NT2/D1 (cell line): Measurements from ENCODE around the gene CARD19.

Experiments used
- DNase-seq: peaks from one replicate; pipeline ENCODE4 v3.0.0-alpha.2; 2011; ENCODE audit warnings: low read depth, low spot score
- H3K27me3 ChIP-seq: 2 replicates; pipeline ENCODE4 v1.6.0; 2011; ENCODE audit warnings: mild to moderate bottlenecking; ENCODE audit not compliant: insufficient read length, insufficient read depth
- H3K36me3 ChIP-seq: 2 replicates; pipeline ENCODE4 v1.6.1; 2011; ENCODE audit warnings: mild to moderate bottlenecking, low read length, mixed read lengths; ENCODE audit not compliant: insufficient read depth, insufficient read length
- H3K4me1 ChIP-seq: 2 replicates; pipeline ENCODE4 v1.5.1; 2011; ENCODE audit not compliant: insufficient read depth, insufficient read length
- H3K4me3 ChIP-seq: 2 replicates; pipeline ENCODE4 v1.5.1; 2011; ENCODE audit warnings: low read depth; ENCODE audit not compliant: insufficient read length
- H3K9ac ChIP-seq: 2 replicates; pipeline ENCODE4 v1.6.0; 2011; ENCODE audit warnings: low read depth; ENCODE audit not compliant: insufficient read length
- H3K9me3 ChIP-seq: 2 replicates; pipeline ENCODE4 v1.5.1; 2011; ENCODE audit warnings: mild to moderate bottlenecking, low read length; ENCODE audit not compliant: insufficient read depth
- SUZ12 ChIP-seq: IDR thresholded peaks from 2 replicates; pipeline ENCODE4 v1.6.1; 2011; ENCODE audit not compliant: insufficient read length, insufficient read depth; ENCODE audit errors: extremely low read depth
- YY1 ChIP-seq: IDR thresholded peaks from 2 replicates; pipeline ENCODE4 v1.6.1; 2011; ENCODE audit not compliant: insufficient read length, insufficient read depth
- ZNF274 ChIP-seq: IDR thresholded peaks from 2 replicates; pipeline ENCODE4 v1.6.1; 2011; ENCODE audit warnings: mild to moderate bottlenecking, low read depth, low read length

Gene CARD19

DNA sequence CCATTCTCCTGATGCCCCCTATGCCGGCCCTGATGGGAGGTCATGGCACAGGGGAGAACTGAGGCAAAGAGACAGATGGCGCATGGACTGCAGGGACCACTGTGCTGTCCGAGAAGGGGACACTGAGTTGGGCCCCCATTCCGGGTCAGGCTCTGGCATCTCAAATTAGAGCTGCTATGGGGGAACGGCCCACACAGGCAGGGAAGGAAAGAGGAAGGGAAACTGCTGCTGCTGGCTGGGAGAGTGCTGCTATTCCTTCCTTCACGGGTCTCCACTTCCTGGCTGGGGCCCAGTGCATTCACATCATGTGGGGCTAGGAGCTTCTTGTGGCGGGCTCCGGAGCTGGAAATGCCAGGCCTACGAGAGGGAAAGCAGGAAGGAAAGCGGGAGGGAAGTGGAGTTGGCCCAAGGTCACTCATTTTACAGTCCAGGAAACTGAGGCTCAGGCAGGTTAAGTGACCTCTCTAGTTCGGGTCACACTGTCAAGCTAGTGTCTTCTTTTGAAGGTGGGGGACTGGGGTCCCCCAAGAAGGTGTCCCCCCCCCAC is 1.3 kb upstream of the CARD19 start:
- DNase-seq: no peak
- peaks cover 20% of the 10 kb centered on the region for H3K4me1 ChIP-seq

GRCh38 chr9:93095205-93096130 is 549 bp upstream of the CARD19 start:
- TF ChIP-seq ZNF274 (no peak), SUZ12 (no peak), YY1 (no peak)
- Histone ChIP-seq H3K4me3 (peak overlapping the region; percentile 30), H3K4me1 (peaks cover 20% of the 10 kb centered on the region), H3K9me3 (0 out of 2 replicates have a peak, but pooled peaks cover 8% of the 10 kb centered on the region), H3K9ac (peak overlapping the region; percentile 65), H3K36me3 (no peaks in the 10 kb centered on the region), H3K27me3 (peaks cover 8% of the 10 kb centered on the region)
- DNase-seq: peak; percentile 98

More for the DNA sequence above, 1.3 kb upstream of the CARD19 start:
- H3K9ac ChIP-seq: peak overlapping the region; percentile 65
- TF ChIP-seq SUZ12 (no peak), YY1 (no peak), ZNF274 (no peak)
- H3K9me3 ChIP-seq: 0 out of 2 replicates have a peak, but pooled peaks cover 8% of the 10 kb centered on the region
- peaks cover 8% of the 10 kb centered on the region for H3K27me3 ChIP-seq
- H3K4me3 ChIP-seq: peak overlapping the region; percentile 30
- no peaks in the 10 kb centered on the region for H3K36me3 ChIP-seq

DNA sequence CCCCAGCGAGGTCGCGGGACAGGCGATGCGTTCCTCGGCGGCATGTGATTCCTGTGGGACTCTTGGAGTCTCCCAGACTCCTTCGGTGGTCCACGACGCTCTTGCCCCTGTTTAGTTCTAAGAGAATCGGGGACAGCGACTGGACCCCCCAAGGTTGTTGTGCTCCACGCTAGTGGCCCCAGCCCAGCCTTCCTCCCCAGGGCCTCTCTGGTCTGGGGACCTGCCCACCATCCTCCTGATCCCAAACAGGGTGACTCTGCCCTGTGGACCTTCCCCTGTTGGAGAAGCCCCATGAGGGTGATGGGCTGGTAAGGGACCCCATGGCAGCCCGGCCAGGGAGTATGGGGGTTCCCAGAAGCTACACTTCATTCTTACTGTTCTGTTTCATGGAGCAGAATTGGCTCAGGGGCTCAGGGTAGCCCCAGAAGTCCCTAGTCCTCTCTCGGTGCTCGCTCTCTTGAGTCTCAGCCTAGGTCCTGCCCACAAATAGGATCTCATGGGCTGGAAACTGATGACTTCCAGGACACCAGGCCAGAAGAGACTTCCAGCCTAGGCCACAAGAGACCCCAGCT is 880 bp downstream of the CARD19 start:
- no peaks in the 10 kb centered on the region for H3K36me3 ChIP-seq
- H3K9ac ChIP-seq: peak overlapping the region; percentile 88
- DNase-seq: no peak
- peaks cover 20% of the 10 kb centered on the region for H3K4me1 ChIP-seq
- H3K27me3 ChIP-seq: peaks cover 8% of the 10 kb centered on the region
- H3K4me3 ChIP-seq: peak overlapping the region; percentile 84
- TF ChIP-seq SUZ12 (no peak), YY1 (no peak), ZNF274 (no peak)
- no peaks in the 10 kb centered on the region for H3K9me3 ChIP-seq

GRCh38 chr9:93097511-93098201 is 1.6 kb downstream of the CARD19 start:
- H3K9me3 ChIP-seq: no peaks in the 10 kb centered on the region
- no peak overlapping the region for H3K9ac ChIP-seq
- no peak for DNase-seq
- H3K27me3 ChIP-seq: peaks cover 8% of the 10 kb centered on the region
- H3K36me3 ChIP-seq: no peaks in the 10 kb centered on the region
- H3K4me1 ChIP-seq: peaks cover 19% of the 10 kb centered on the region
- TF ChIP-seq YY1: no peak
- no peak overlapping the region for H3K4me3 ChIP-seq

GRCh38 chr9:93098236-93098946 is 2.4 kb downstream of the CARD19 start:
- Histone ChIP-seq H3K9me3 (peaks cover 2% of the 10 kb centered on the region; the same call in 1 of the 2 replicates), H3K27me3 (peaks cover 8% of the 10 kb centered on the region), H3K4me3 (no peak overlapping the region), H3K36me3 (no peaks in the 10 kb centered on the region), H3K4me1 (peaks cover 18% of the 10 kb centered on the region), H3K9ac (no peak overlapping the region)
- DNase-seq: no peak
- TF ChIP-seq ZNF274 (no peak), YY1 (no peak), SUZ12 (no peak)

DNA sequence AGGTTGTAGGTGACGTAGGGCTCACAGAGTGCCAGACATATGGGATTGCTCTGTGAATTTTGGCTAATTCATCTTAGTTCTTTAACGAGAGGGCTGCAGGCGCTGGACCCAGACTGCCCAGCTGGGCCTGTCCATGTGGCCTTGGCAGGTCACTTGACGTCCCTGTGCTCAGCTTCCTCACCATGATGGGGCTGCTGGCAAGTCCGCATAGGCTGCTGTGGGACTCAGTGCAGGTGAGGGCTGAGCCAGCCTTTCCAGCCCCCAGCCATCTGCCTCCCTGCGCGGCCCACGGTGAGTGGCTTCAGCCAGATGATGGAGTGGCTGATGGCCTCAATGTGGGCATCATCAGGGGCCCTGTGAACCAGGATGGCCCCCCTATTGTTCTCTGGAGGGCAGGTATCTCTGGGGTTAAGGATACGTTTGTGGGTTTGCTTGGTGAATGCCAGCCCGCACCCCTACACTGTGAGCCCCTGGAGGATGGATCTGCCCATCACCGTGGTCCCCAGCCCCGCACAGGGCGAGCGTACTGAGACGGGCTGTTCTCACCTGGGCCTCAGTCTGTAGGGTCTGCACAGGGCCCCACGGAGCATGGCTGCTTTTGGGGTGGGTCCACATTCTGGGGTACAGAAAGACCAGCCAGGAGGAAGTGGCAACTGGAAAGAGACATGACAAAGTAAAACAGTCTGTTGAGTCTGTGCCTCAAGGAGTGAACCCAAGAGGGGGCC is 3.7 kb downstream of the CARD19 start:
- Histone ChIP-seq H3K4me1 (peaks cover 13% of the 10 kb centered on the region), H3K27me3 (peaks cover 8% of the 10 kb centered on the region), H3K4me3 (no peak overlapping the region), H3K9me3 (peaks cover 11% of the 10 kb centered on the region), H3K9ac (no peak overlapping the region), H3K36me3 (no peaks in the 10 kb centered on the region)
- DNase-seq: no peak
- TF ChIP-seq SUZ12: no peak
- no peak for TF ChIP-seq YY1
- no peak for TF ChIP-seq ZNF274
